Liver (tissue), 9 donors: ENCODE data around the gene PRSS56. TPM values are rescaled to one million over a fixed set of nuclear protein-coding genes. Genes with fewer than 3 reads are reported as not detected.

ENCODE experiments used
- DNase-seq: peaks from one replicate; pipeline ENCODE4 v3.0.0-alpha.2; 2017; ENCODE audit warnings: low spot score
- H3K27ac ChIP-seq, 2 donors: one replicate each; pipeline ENCODE4 v1.7.0; 2013; ENCODE audit warnings: inconsistent platforms in 2 of 2, low read length in 2 of 2, control low read depth in 1 of 2, low read depth in 1 of 2, mild to moderate bottlenecking in 1 of 2
- H3K27me3 ChIP-seq, 4 donors: one replicate each; pipeline versions ENCODE4 v1.6.1 to v1.7.0; 2013; ENCODE audit warnings: low read length in 3 of 4, inconsistent platforms in 1 of 4, mild to moderate bottlenecking in 1 of 4, moderate library complexity in 1 of 4; ENCODE audit not compliant: control insufficient read depth in 4 of 4, insufficient read depth in 4 of 4
- H3K36me3 ChIP-seq, 4 donors: one replicate each; pipeline versions ENCODE4 v1.6.1 to v1.7.0; 2013; ENCODE audit warnings: low read length in 3 of 4, mild to moderate bottlenecking in 3 of 4, low read depth in 1 of 4, moderate library complexity in 1 of 4; ENCODE audit not compliant: control insufficient read depth in 4 of 4, insufficient read depth in 3 of 4
- H3K4me1 ChIP-seq, 4 donors: one replicate each; pipeline versions ENCODE4 v1.6.1 to v1.7.0; 2013; ENCODE audit warnings: low read length in 3 of 4, mild to moderate bottlenecking in 3 of 4, moderate library complexity in 1 of 4; ENCODE audit not compliant: control insufficient read depth in 4 of 4, insufficient read depth in 4 of 4
- H3K4me3 ChIP-seq, 3 donors: one replicate each; pipeline versions ENCODE4 v1.6.1 to v1.7.0; 2013; ENCODE audit warnings: low read length in 3 of 3, control low read depth in 1 of 3, low read depth in 1 of 3, mild to moderate bottlenecking in 1 of 3
- H3K9ac ChIP-seq, 2 donors: one replicate each; pipeline ENCODE4 v1.7.0; 2013; ENCODE audit warnings: low read length in 2 of 2, mild to moderate bottlenecking in 2 of 2, moderate library complexity in 2 of 2, control low read depth in 1 of 2, low read depth in 1 of 2
- H3K9me3 ChIP-seq, 4 donors: one replicate each; pipeline versions ENCODE4 v1.6.1 to v1.7.0; 2013; ENCODE audit warnings: low read length in 3 of 4; ENCODE audit not compliant: control insufficient read depth in 4 of 4
- EGR1 ChIP-seq, 2 donors: IDR thresholded peaks; 2 replicates each; pipeline ENCODE4 v1.6.1; 2016 to 2018; ENCODE audit warnings: antibody characterized with exemption in 2 of 2, low read depth in 2 of 2
- FOXA1 ChIP-seq: IDR thresholded peaks from 2 replicates; pipeline ENCODE4 v1.6.1; 2016; ENCODE audit warnings: antibody characterized with exemption
- FOXA2 ChIP-seq: IDR thresholded peaks from 2 replicates; pipeline ENCODE4 v1.6.1; 2016; ENCODE audit warnings: antibody characterized with exemption
- GABPA ChIP-seq, 2 donors: IDR thresholded peaks in 1 of 2; conservative IDR thresholded peaks in 1 of 2; 2 replicates each; pipeline ENCODE4 v1.6.1; 2016; ENCODE audit warnings: antibody characterized with exemption in 2 of 2, mild to moderate bottlenecking in 1 of 2, moderate library complexity in 1 of 2
- HNF4A ChIP-seq, 2 donors: conservative IDR thresholded peaks; 2 replicates each; pipeline ENCODE4 v1.6.1; 2016; ENCODE audit warnings: antibody characterized with exemption in 2 of 2, mild to moderate bottlenecking in 2 of 2
- HNF4G ChIP-seq: IDR thresholded peaks from 2 replicates; pipeline ENCODE4 v1.6.1; 2016; ENCODE audit warnings: antibody characterized with exemption
- JUND ChIP-seq, 2 donors: IDR thresholded peaks; 2 replicates each; pipeline ENCODE4 v1.6.1; 2016; ENCODE audit warnings: antibody characterized with exemption in 2 of 2
- NR2F2 ChIP-seq: IDR thresholded peaks from 2 replicates; pipeline ENCODE4 v1.6.1; 2016; ENCODE audit warnings: antibody characterized with exemption
- RAD21 ChIP-seq, 2 donors: IDR thresholded peaks; 2 replicates each; pipeline ENCODE4 v1.6.1; 2016; ENCODE audit warnings: antibody characterized with exemption in 2 of 2, mild to moderate bottlenecking in 2 of 2
- RXRA ChIP-seq, 2 donors: IDR thresholded peaks; 2 replicates each; pipeline ENCODE4 v1.6.1; 2017 to 2018; ENCODE audit warnings: antibody characterized with exemption in 2 of 2, mild to moderate bottlenecking in 1 of 2
- SP1 ChIP-seq: IDR thresholded peaks from 2 replicates; pipeline ENCODE4 v1.6.1; 2018; ENCODE audit warnings: antibody characterized with exemption, mild to moderate bottlenecking
- TAF1 ChIP-seq: conservative IDR thresholded peaks from 2 replicates; pipeline ENCODE4 v1.6.1; 2016; ENCODE audit warnings: antibody characterized with exemption, mild to moderate bottlenecking
- YY1 ChIP-seq: IDR thresholded peaks from 2 replicates; pipeline ENCODE4 v1.6.1; 2016; ENCODE audit warnings: antibody characterized with exemption, mild to moderate bottlenecking
- WGBS: extraction: QIAGEN DNeasy Blood & Tissue Kit; methylation state at CpG from one replicate; pipeline ENCODE4 v1.1.7; 2013; 5-methylcytosine and 5-hydroxymethylcytosine counted together
- polyA plus RNA-seq, 2 donors: library from polyadenylated mRNA; stranded (reverse) in 1 of 2; unstranded in 1 of 2; fragments of 200-250 nt in 1 of 2; fragments of >200 nt in 1 of 2; fragmentation: Nextera tagmentation in 1 of 2; extraction: Ambion mirVana in 1 of 2; gene quantifications; one replicate each; pipeline versions ENCODE4 v1.2.1 to v1.2.3, GENCODE V29; 2013 to 2015
- total RNA-seq, 2 donors: library from RNA; depleted of rRNA; stranded (reverse); fragments of >200 nt; gene quantifications; one replicate each; pipeline ENCODE4 v1.2.3, GENCODE V29; 2014
- TF ChIP-seq, protein P1 (sequence below): IDR thresholded peaks from 2 replicates; pipeline ENCODE4 v1.6.1; 2016; ENCODE audit warnings: antibody characterized with exemption
- TF ChIP-seq, protein P2 (sequence below): IDR thresholded peaks from 2 replicates; pipeline ENCODE4 v1.6.1; 2016; ENCODE audit warnings: antibody characterized with exemption, mild to moderate bottlenecking
- TF ChIP-seq, protein P3 (sequence below): IDR thresholded peaks from 2 replicates; pipeline ENCODE4 v1.6.1; 2016; ENCODE audit warnings: antibody characterized with exemption
- TF ChIP-seq, protein P4 (sequence below): fragments of 150-350 bp; IDR thresholded peaks from 2 replicates; pipeline ENCODE4 v1.5.1; 2017; ENCODE audit warnings: improper control_type of control experiment, low read depth, low read length; ENCODE audit not compliant: missing input control
- donor health status: healthy.
- donor health status: healthy.
- donor health status: healthy.
- donor health status: healthy.
- donor health status: healthy.

The PRSS56 gene
- total and polyA plus RNA-seq, 4 donors: 0.02 TPM; not detected in 3

- no peak for TF ChIP-seq RXRA (IDR thresholded peaks at IDR 0.05)
- no peak for TF ChIP-seq HNF4G
- TF ChIP-seq JUND (IDR thresholded peaks at IDR 0.05): no peak
- no peak for TF ChIP-seq GABPA (IDR thresholded peaks at IDR 0.05 in 1 of 2, conservative IDR thresholded peaks at IDR 0.05 in 1 of 2)
- no peak for TF ChIP-seq FOXA1
- no peak for TF ChIP-seq SP1
- TF ChIP-seq HNF4A (conservative IDR thresholded peaks at IDR 0.05): no peak
- TF ChIP-seq YY1: no peak
- TF ChIP-seq, protein P1, sequence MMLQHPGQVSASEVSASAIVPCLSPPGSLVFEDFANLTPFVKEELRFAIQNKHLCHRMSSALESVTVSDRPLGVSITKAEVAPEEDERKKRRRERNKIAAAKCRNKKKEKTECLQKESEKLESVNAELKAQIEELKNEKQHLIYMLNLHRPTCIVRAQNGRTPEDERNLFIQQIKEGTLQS: no peak
- TF ChIP-seq, protein P2, sequence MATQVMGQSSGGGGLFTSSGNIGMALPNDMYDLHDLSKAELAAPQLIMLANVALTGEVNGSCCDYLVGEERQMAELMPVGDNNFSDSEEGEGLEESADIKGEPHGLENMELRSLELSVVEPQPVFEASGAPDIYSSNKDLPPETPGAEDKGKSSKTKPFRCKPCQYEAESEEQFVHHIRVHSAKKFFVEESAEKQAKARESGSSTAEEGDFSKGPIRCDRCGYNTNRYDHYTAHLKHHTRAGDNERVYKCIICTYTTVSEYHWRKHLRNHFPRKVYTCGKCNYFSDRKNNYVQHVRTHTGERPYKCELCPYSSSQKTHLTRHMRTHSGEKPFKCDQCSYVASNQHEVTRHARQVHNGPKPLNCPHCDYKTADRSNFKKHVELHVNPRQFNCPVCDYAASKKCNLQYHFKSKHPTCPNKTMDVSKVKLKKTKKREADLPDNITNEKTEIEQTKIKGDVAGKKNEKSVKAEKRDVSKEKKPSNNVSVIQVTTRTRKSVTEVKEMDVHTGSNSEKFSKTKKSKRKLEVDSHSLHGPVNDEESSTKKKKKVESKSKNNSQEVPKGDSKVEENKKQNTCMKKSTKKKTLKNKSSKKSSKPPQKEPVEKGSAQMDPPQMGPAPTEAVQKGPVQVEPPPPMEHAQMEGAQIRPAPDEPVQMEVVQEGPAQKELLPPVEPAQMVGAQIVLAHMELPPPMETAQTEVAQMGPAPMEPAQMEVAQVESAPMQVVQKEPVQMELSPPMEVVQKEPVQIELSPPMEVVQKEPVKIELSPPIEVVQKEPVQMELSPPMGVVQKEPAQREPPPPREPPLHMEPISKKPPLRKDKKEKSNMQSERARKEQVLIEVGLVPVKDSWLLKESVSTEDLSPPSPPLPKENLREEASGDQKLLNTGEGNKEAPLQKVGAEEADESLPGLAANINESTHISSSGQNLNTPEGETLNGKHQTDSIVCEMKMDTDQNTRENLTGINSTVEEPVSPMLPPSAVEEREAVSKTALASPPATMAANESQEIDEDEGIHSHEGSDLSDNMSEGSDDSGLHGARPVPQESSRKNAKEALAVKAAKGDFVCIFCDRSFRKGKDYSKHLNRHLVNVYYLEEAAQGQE: no peak
- peaks cover 0 to 1% (median 0%) of the 10 kb centered on the region in 4 donors for H3K36me3 ChIP-seq
- H3K9me3 ChIP-seq: no peaks in the 10 kb centered on the region
- 71% methylated on average over 10 of the region's 10 CpGs for WGBS
- H3K4me1 ChIP-seq: peaks cover 2 to 9% (median 5%) of the 10 kb centered on the region in 4 donors
- no peak overlapping the region for H3K9ac ChIP-seq
- H3K27me3 ChIP-seq: no peaks in the 10 kb centered on the region
- DNase-seq: no peak
- no peak overlapping the region for H3K27ac ChIP-seq
- no peak overlapping the region for H3K4me3 ChIP-seq
These were observed 18.3 kb upstream of the PRSS56 start for GRCh38 chr2:232501794-232502390.

DNA sequence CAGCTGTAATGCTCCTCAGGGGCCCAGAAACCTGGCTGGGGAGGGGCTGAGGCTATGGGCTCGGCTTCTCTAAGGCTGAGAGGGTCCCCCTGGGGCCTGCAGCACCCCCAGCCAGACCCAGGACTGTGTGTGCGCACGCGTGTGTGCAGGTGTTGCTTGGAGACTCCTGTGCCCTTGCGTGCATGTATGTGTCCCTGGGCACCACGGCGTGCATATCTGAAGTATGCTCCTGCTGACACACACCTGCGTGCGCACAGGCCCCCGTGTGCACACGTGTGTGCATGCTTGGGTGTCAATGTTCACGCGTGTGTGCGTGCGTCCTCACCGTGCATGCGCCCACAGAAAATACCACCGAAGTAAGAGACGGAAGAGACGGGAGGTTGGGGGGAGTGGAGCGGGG is 17.7 kb upstream of the PRSS56 start:
- whole genome bisulfite sequencing: 55% methylated on average over 20 of the region's 21 CpGs

More for the DNA sequence above, 17.7 kb upstream of the PRSS56 start:
- no peaks in the 10 kb centered on the region for H3K27me3 ChIP-seq
- peak overlapping the region in 1 of 3 donors; percentile 39 for H3K4me3 ChIP-seq
- H3K36me3 ChIP-seq: peaks cover 0 to 1% (median 0%) of the 10 kb centered on the region in 4 donors
- no peak for DNase-seq
- TF ChIP-seq TAF1 (no peak), NR2F2 (no peak), JUND (IDR thresholded peaks at IDR 0.05) (no peak), EGR1 (IDR thresholded peaks at IDR 0.05; ENCODE audit: low read depth in 2 of 2) (no peak), SP1 (no peak), RXRA (IDR thresholded peaks at IDR 0.05) (no peak), FOXA2 (no peak), RAD21 (IDR thresholded peaks at IDR 0.05) (no peak), HNF4G (no peak), HNF4A (conservative IDR thresholded peaks at IDR 0.05) (no peak), GABPA (IDR thresholded peaks at IDR 0.05 in 1 of 2, conservative IDR thresholded peaks at IDR 0.05 in 1 of 2) (no peak)
- TF ChIP-seq, protein P3, sequence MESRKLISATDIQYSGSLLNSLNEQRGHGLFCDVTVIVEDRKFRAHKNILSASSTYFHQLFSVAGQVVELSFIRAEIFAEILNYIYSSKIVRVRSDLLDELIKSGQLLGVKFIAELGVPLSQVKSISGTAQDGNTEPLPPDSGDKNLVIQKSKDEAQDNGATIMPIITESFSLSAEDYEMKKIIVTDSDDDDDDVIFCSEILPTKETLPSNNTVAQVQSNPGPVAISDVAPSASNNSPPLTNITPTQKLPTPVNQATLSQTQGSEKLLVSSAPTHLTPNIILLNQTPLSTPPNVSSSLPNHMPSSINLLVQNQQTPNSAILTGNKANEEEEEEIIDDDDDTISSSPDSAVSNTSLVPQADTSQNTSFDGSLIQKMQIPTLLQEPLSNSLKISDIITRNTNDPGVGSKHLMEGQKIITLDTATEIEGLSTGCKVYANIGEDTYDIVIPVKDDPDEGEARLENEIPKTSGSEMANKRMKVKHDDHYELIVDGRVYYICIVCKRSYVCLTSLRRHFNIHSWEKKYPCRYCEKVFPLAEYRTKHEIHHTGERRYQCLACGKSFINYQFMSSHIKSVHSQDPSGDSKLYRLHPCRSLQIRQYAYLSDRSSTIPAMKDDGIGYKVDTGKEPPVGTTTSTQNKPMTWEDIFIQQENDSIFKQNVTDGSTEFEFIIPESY: no peak
- TF ChIP-seq, protein P2: no peak
- TF ChIP-seq, protein P1: no peak
- TF ChIP-seq, protein P4, sequence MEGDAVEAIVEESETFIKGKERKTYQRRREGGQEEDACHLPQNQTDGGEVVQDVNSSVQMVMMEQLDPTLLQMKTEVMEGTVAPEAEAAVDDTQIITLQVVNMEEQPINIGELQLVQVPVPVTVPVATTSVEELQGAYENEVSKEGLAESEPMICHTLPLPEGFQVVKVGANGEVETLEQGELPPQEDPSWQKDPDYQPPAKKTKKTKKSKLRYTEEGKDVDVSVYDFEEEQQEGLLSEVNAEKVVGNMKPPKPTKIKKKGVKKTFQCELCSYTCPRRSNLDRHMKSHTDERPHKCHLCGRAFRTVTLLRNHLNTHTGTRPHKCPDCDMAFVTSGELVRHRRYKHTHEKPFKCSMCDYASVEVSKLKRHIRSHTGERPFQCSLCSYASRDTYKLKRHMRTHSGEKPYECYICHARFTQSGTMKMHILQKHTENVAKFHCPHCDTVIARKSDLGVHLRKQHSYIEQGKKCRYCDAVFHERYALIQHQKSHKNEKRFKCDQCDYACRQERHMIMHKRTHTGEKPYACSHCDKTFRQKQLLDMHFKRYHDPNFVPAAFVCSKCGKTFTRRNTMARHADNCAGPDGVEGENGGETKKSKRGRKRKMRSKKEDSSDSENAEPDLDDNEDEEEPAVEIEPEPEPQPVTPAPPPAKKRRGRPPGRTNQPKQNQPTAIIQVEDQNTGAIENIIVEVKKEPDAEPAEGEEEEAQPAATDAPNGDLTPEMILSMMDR: no peak
- H3K4me1 ChIP-seq: peaks cover 2 to 9% (median 5%) of the 10 kb centered on the region in 4 donors
- H3K9me3 ChIP-seq: no peaks in the 10 kb centered on the region
- H3K9ac ChIP-seq: no peak overlapping the region
- H3K27ac ChIP-seq: no peak overlapping the region
